Stomach (tissue), 9 donors: ENCODE data around the gene SVIL. TPM values are rescaled to one million over a fixed set of nuclear protein-coding genes. Genes with fewer than 3 reads are reported as not detected.
A peak's percentile ranks its signal among the peaks of the same experiment; 100 is the strongest.
"Not testable (repeated sequence)": the region's sequence is repeated elsewhere in the genome, so short reads cannot be mapped to it uniquely, and the experiment has no call there.

Source experiments
- DNase-seq, 2 donors: peaks; one replicate each; pipeline versions ENCODE4 v3.0.0 to v3.0.0-alpha.2; 2013 to 2019
- H3K27ac ChIP-seq, 5 donors: fragments of 200-600 bp in 4 of 5; sonication (generic) in 4 of 5; one replicate each; pipeline ENCODE4 v1.5.1; 2013 to 2019; ENCODE audit warnings: mild to moderate bottlenecking in 1 of 5, moderate library complexity in 1 of 5
- H3K27me3 ChIP-seq, 3 donors: fragments of 200-600 bp; sonication (generic); one replicate each; pipeline ENCODE4 v1.5.1; 2017 to 2019; ENCODE audit warnings: mixed run types in 1 of 3
- H3K36me3 ChIP-seq, 4 donors: fragments of 200-600 bp; sonication (generic); 1 replicate in 3 of 4; 2 replicates in 1 of 4; pipeline ENCODE4 v1.5.1; 2016 to 2019
- H3K4me1 ChIP-seq, 4 donors: fragments of 200-600 bp; sonication (generic); one replicate each; pipeline ENCODE4 v1.5.1; 2016 to 2019
- H3K4me3 ChIP-seq, 4 donors: fragments of 200-600 bp; sonication (generic) in 3 of 4; one replicate each; pipeline ENCODE4 v1.5.1; 2016 to 2019; ENCODE audit warnings: mild to moderate bottlenecking in 1 of 4
- H3K9me3 ChIP-seq, 4 donors: fragments of 200-600 bp; sonication (generic); one replicate each; pipeline ENCODE4 v1.5.1; 2016 to 2019
- EP300 ChIP-seq: sonication (generic); formaldehyde crosslinking; IDR thresholded peaks from one replicate; pipeline ENCODE4 v1.6.1; 2017; ENCODE audit warnings: antibody characterized with exemption
- POLR2A ChIP-seq, 4 donors: fragments of 450-650 bp; IDR thresholded peaks; one replicate each; pipeline ENCODE4 v1.6.1; 2016; ENCODE audit warnings: antibody characterized with exemption in 4 of 4, control low read depth in 2 of 4, mild to moderate bottlenecking in 1 of 4, moderate library complexity in 1 of 4
- POLR2AphosphoS5 ChIP-seq, 3 donors: sonication (generic); formaldehyde crosslinking; IDR thresholded peaks; one replicate each; pipeline ENCODE4 v1.6.1; 2016; ENCODE audit warnings: antibody characterized with exemption in 3 of 3
- WGBS, 5 donors: extraction: QIAGEN DNeasy Blood & Tissue Kit in 3 of 5; methylation state at CpG; one replicate each; pipeline versions ENCODE4 v1.1.5 to v1.1.7; 2013 to 2018; 5-methylcytosine and 5-hydroxymethylcytosine counted together
- intact Hi-C: fragments of 100-400 bp; cut with DNase I; formaldehyde crosslinking; loops from one replicate; pipeline ENCODE4 v1.15.1; 2023; ENCODE audit warnings: low total_unique reads
- polyA plus RNA-seq, 3 donors: library from polyadenylated mRNA; stranded (reverse); fragments of 200-250 nt; gene quantifications; one replicate each; pipeline ENCODE4 v1.2.3, GENCODE V29; 2013
- total RNA-seq, 5 donors: library from RNA; depleted of rRNA; stranded (reverse); fragments of >200 nt; gene quantifications; one replicate each; pipeline versions ENCODE4 v1.1.0 to v1.2.3, GENCODE V29; 2014 to 2016
- TF ChIP-seq, protein P1 (sequence below), 7 experiments: fragments of 450-650 bp in 4 of 7; fragments of 200-600 bp in 3 of 7; sonication (generic) in 3 of 7; IDR thresholded peaks; one replicate each; pipeline ENCODE4 v1.5.1; 2016 to 2019; ENCODE audit warnings: antibody characterized with exemption in 7 of 7, control low read depth in 2 of 7, mild to moderate bottlenecking in 1 of 7
- donor health status: healthy with polysubstance abuse.
- donor health status: Bipolar disorder and iron deficiency.
- donor health status: healthy.

SVIL gene
- total and polyA plus RNA-seq, 8 donors = 6.8 to 400 (median 112) TPM

DNA sequence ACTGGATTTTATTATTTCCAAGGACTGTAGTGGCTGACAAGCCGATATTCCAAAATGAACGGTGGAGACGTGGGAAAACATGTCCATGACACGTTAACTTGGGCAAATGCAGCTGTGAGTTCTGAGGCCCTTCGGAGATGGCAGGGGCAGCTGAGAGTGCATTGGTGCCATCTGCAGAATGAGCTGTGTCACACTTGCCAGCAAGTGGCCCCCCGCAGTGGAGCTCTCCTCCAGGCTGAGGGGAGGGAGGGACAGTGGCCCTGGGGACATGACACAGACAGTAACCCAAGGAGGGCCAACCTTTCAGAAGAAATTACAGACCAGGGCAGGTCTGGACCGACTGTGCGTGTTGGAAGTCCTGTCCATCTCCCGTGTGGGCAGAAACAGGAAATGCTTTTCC lies 139.4 kb downstream of the SVIL start:
- intact Hi-C loops = no loop called here
- H3K27me3 ChIP-seq = no peaks in the 10 kb centered on the region
- no peaks in the 10 kb centered on the region for H3K9me3 ChIP-seq
- TF ChIP-seq POLR2A (IDR thresholded peaks at IDR 0.05) (no peak), POLR2AphosphoS5 (IDR thresholded peaks at IDR 0.05) (no peak), EP300 (no peak)
- TF ChIP-seq, protein P1, sequence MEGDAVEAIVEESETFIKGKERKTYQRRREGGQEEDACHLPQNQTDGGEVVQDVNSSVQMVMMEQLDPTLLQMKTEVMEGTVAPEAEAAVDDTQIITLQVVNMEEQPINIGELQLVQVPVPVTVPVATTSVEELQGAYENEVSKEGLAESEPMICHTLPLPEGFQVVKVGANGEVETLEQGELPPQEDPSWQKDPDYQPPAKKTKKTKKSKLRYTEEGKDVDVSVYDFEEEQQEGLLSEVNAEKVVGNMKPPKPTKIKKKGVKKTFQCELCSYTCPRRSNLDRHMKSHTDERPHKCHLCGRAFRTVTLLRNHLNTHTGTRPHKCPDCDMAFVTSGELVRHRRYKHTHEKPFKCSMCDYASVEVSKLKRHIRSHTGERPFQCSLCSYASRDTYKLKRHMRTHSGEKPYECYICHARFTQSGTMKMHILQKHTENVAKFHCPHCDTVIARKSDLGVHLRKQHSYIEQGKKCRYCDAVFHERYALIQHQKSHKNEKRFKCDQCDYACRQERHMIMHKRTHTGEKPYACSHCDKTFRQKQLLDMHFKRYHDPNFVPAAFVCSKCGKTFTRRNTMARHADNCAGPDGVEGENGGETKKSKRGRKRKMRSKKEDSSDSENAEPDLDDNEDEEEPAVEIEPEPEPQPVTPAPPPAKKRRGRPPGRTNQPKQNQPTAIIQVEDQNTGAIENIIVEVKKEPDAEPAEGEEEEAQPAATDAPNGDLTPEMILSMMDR (IDR thresholded peaks at IDR 0.05) = no peak
- DNase-seq = no peak
- peak overlapping the region in 1 of 5 donors; percentile 40 for H3K27ac ChIP-seq
- H3K4me1 ChIP-seq = peaks cover 0 to 9% (median 0%) of the 10 kb centered on the region in 4 donors
- H3K36me3 ChIP-seq = peaks cover 29 to 86% (median 76%) of the 10 kb centered on the region in 4 donors
- WGBS, 5 donors = 65 to 89% (median 82%) methylated on average over 9 of the region's 9 CpGs
- H3K4me3 ChIP-seq = no peak overlapping the region

DNA sequence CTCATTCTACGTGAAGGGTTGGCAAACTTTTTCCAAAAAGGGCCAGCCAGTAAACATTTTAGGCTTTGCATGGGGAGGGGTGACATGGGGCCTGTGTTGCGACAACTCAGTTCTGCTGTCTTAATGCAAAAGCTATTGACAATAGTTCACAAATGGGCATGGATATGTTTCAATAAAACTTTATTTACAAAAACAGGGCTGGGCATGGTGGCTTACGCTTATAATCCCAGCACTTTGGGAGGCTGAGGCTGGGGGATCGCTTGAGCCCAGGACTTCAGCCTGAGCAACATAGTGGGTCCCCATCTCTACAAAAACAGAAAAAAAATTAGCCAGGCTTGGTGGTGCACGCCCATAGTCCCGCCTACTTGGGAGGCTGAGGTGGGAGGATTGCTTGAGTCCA lies 141.1 kb downstream of the SVIL start:
- TF ChIP-seq POLR2AphosphoS5 (IDR thresholded peaks at IDR 0.05) = no peak
- TF ChIP-seq, protein P1 (IDR thresholded peaks at IDR 0.05) = no peak
- no peaks in the 10 kb centered on the region for H3K9me3 ChIP-seq
- 84 to 98% (median 96%) methylated on average over 6 of the region's 6 CpGs for WGBS, 5 donors
- DNase-seq = no peak
- peaks cover 0 to 9% (median 0%) of the 10 kb centered on the region in 4 donors for H3K4me1 ChIP-seq
- no peak overlapping the region for H3K4me3 ChIP-seq
- H3K27me3 ChIP-seq = no peaks in the 10 kb centered on the region
- H3K36me3 ChIP-seq = peaks cover 28 to 88% (median 79%) of the 10 kb centered on the region in 4 donors
- intact Hi-C loops = no loop called here
- no peak overlapping the region for H3K27ac ChIP-seq

DNA sequence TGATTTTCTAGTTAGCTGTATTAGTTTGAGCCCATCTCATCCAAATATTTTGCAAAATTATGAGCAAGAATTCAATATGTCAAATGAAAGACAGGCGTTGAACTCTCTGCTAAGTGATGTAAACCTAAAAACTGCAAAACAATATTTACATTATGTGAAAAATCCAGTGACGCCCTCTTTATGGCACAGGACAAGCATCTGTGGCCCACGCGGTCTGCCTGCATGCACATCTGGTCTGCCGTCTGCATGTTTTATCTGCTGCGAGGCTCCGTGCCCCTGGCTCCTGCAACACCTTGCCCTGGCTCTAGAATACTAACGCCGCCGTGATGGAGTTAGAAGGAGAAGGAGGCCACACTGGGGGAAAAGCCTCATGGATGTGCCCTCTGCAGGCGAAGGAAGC lies 142.0 kb downstream of the SVIL start:
- TF ChIP-seq POLR2AphosphoS5 (IDR thresholded peaks at IDR 0.05) (no peak), EP300 (no peak), POLR2A (IDR thresholded peaks at IDR 0.05) (no peak)
- TF ChIP-seq, protein P1 (IDR thresholded peaks at IDR 0.05) = no peak
- intact Hi-C loops = no loop called here
- 89 to 98% (median 95%) methylated on average over 11 of the region's 11 CpGs for WGBS, 5 donors
- Histone ChIP-seq H3K9me3 (no peaks in the 10 kb centered on the region), H3K4me1 (peaks cover 0 to 9% (median 0%) of the 10 kb centered on the region in 4 donors), H3K27ac (no peak overlapping the region), H3K27me3 (no peaks in the 10 kb centered on the region), H3K4me3 (no peak overlapping the region), H3K36me3 (peaks cover 28 to 88% (median 81%) of the 10 kb centered on the region in 4 donors)
- no peak for DNase-seq

DNA sequence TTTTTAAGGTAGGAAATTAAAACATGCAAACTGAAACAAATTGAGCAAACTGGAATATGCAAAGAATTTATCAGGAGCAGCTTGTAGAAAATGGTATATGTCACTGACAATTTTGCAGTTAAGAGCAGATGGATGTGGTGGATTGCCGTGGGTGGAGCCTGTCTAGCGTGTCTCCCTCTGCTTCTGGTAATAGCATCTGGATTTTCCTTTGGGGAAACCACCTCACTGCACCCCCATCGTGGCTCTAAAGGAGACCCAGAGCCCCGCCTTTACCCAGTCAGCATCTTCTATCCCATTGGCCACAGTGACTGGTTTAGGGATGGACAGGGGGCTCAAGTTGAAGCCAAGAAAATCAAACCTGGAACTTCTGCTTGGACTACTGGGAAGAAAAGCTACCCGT lies 142.9 kb downstream of the SVIL start:
- Histone ChIP-seq H3K9me3 (no peaks in the 10 kb centered on the region), H3K36me3 (peaks cover 33 to 88% (median 82%) of the 10 kb centered on the region in 4 donors), H3K27ac (no peak overlapping the region), H3K4me3 (no peak overlapping the region), H3K4me1 (peaks cover 0 to 9% (median 0%) of the 10 kb centered on the region in 4 donors), H3K27me3 (no peaks in the 10 kb centered on the region)
- 87 to 91% (median 90%) methylated on average over 5 of the region's 5 CpGs for WGBS, 5 donors
- intact Hi-C loops = no loop called here
- TF ChIP-seq, protein P1 (IDR thresholded peaks at IDR 0.05) = no peak
- TF ChIP-seq EP300 (no peak), POLR2A (IDR thresholded peaks at IDR 0.05) (no peak), POLR2AphosphoS5 (IDR thresholded peaks at IDR 0.05) (no peak)
- no peak for DNase-seq

DNA sequence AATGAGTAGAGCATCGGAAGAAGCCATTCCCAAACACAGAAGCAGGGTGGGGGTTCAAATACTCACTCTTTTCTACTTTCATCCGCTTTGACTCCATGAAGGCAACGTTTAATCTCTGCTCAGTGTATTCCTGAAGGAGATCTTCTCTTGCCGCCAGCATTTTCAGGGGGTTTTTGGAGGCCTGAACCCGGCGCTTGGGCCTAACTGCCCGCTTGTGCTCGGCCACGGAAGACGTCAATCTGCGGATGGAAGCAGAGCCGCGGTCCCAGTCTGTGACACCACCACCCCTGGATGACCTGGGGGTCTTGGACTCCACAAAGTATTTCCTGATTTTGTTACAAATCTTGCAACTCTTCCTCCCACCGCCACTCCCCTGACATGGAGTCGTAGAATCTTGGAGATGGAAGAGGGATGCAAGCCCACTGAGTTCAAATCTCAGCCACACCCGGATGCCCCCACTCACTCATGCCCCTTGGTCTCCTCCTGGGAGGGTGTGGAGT lies 143.9 kb downstream of the SVIL start:
- H3K4me3 ChIP-seq, intact Hi-C loops, H3K4me1 ChIP-seq, H3K27me3 ChIP-seq, H3K9me3 ChIP-seq, H3K27ac ChIP-seq, DNase-seq: not testable (repeated sequence)
- peaks cover 33 to 99% (median 93%) of the 10 kb centered on the region in 4 donors for H3K36me3 ChIP-seq
- WGBS, 5 donors = 93 to 96% (median 95%) methylated on average over 16 of the region's 16 CpGs
